GM19193 (cell line): ENCODE results near the gene ADAD2.

Experiments used
- POLR2A ChIP-seq: IDR thresholded peaks from 4 replicates; pipeline ENCODE4 v1.6.1; 2011; ENCODE audit not compliant: insufficient read depth, insufficient read length; ENCODE audit errors: extremely low read depth

The ADAD2 gene

GRCh38 chr16:84199861-84200260 is 8.9 kb downstream of the ADAD2 start:
- no peak for TF ChIP-seq POLR2A

DNA sequence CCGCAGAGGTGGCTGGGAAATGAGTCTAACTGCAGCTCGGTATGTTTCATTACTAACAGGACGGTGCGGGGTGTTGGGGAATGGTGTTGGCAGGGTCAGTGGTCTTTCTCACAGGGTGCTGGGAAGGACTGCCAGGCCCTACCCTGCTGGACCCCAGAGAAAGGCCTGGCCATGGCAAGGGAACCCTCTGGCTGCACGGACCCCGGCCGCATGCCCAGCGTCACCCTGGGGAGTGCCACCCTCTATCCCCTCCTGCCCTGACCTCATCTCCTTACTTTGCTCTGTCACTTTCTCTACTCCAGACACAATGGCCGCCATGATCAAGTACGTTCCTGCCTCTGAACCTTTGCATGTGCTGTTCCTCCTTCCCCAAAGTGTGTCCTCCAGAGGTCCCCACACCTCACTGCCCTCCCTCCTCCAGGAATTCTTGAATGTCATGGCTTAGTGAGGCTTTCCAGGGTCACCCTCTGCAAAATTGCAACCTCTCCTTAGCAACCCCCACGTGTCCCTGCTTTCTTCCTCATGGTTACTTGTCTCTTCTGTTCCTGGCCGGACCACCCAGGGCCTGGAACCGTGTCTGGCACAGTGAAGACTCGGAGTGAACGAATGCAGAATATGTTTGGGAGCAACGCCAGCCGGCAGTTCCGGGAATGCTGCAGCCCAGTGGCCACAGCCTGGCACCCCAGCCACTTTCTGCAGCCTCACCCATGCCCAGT is 15.2 kb downstream of the ADAD2 start:
- TF ChIP-seq POLR2A: no peak

DNA sequence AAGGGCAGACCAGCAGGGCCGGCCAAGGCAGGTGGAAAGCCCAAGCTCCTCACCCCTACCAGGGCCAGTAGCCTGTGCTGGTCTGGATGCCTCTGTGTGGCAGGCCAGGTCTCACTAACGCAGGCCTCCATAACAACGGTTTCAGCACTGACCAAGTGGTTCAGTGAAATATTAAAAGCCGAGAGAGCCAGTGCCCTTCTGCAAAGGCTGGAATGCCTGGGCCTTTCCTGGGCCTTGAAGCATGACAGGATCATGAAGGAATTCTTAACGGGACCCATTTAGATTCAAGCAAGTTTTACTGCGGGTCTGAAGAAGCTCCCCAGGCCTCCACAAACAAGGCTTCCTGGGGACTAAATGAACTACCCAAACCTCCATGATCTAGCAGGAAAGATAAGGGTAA is 16.3 kb downstream of the ADAD2 start:
- no peak for TF ChIP-seq POLR2A

GRCh38 chr16:84207879-84208278 is 16.9 kb downstream of the ADAD2 start:
- no peak for TF ChIP-seq POLR2A

DNA sequence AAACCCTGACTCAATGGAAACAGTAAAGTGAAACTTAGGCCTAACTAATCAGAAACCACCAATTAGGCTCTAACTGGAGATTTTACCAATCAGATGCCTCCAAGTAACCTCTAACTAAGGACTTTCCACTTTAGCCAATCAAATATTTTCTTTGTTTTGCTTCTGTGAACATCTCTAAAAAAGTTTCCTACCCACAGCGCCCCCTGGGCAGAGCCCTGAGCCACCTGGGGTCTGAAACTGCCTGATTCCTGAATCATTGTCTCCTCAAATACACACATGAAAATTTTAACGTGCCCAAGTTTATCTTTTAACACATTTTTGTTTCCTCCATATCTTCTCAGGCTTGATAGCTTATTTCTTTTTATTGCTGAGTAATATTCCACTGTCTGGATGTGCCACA is 19.0 kb downstream of the ADAD2 start:
- TF ChIP-seq POLR2A: no peak

DNA sequence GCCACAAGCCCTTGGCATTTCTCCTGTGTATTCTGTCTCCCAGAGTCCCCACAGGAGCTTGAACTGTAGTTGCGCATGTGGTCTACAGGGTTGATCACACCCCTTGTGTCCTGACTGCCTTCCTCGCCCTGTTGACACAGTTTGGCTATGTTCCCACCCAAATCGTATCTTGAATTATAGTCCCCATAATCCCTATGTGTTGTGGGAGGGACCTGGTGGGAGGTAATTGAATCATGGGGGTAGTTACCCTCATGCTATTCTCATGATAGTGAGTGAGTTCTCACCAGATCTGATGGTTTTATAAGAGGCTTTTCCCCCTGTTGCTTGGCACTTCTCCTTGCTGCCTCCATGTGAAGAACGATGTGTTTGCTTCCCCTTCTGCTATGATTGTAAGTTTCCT is 21.2 kb downstream of the ADAD2 start:
- TF ChIP-seq POLR2A: no peak

GRCh38 chr16:84212631-84213030 is 21.7 kb downstream of the ADAD2 start:
- no peak for TF ChIP-seq POLR2A

DNA sequence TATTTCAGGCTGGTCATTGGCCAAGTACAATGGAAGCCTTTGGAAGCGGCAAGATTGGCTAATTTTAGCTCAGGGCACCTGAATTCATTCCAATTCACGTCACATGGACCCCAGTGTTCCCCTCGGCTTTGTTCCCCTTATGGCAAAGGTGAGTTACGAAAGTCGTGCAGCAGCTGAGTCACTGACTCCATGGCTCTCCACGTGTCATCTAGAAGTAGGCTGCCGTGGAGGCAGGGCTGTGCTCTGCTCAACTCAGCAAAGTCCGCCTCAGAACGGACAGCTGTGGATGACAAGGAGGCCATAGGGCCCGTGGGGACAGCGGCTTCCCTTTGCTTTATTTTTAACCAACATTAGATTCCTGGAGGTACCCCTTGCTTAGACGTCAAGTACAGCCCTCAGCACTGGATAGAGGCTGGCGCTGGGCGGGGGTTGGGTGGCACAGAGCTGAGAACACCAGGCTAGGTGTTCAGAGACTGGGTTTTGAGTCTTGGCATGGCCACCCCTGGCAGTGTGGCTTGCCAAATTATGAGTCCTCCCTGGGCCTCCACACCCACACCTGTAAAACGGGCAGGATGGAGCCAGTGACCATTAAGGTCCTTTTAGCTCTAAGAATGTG is 23.6 kb downstream of the ADAD2 start:
- TF ChIP-seq POLR2A: no peak

DNA sequence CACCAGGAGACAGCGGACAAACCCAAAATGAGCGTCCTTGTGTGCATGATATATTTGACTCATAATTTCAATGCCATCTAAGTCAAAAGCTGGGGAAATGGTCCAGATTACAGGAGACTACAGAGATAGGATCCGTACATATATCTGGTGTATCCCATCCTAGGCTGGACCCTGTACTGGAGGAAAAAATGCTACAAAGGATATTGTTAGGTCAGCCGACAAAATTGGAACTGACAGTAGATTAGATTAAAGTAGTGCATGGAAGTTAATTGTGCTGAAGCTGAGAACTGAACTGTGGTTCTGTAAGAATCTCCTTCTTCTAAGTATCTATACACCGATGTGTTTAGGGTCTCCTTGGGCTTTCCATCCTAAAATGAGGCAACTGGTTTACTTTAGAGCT is 24.6 kb downstream of the ADAD2 start:
- no peak for TF ChIP-seq POLR2A

DNA sequence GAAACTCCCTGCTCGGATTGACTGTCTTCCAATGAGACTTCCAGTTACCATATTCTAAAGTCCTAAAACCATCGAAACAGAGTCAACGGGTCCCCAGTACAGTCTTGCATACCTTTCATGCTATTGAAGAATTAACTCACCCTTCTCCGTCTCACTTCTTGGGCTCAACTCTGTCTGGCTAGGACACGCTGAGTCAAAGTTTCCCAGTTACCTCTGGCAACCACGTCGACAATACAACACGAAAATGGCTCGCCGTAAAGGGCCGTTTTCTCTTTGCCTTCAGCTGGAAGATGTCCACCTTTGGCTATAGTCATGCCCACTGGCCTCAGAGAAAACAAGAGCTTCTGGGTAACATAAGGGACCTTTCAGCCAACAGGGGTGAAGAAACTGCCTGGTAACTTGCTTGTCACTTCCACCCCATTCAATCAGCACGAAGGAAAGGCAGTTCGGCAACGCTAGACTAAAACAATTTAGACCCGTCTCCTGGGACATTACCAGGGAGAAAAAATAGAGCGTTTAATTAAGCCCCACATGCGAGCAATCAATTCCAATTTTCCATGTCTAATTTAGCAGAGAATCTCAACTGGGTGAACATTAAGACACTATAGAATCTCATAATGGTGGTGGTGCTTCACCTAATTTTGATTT is 27.3 kb downstream of the ADAD2 start:
- TF ChIP-seq POLR2A: no peak

- TF ChIP-seq POLR2A: no peak
Measured at GRCh38 chr16:84218956-84219355, 28.0 kb downstream of the ADAD2 start.

DNA sequence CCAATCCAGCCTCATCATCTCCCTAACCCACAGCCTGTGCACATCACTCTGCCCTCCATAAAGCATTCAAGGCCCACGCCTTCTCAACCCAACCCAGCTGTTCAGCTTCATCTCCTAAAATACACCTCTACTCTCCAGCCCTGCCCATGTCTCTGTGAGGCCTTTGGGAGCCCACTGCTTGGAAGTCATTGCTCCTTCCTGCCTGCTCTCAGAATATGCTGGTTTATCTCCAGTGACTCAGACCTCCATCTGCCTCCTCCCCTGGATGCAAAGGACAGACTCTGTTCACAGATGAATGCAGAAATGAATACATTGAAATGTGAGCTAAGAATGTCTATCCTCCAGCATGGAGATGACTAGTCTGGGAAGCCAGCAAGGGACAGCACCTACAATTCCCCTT is 29.9 kb downstream of the ADAD2 start:
- TF ChIP-seq POLR2A: no peak

- TF ChIP-seq POLR2A: no peak
Measured at GRCh38 chr16:84223456-84223855, 32.5 kb downstream of the ADAD2 start.

GRCh38 chr16:84224554-84224953 is 33.6 kb downstream of the ADAD2 start:
- no peak for TF ChIP-seq POLR2A

DNA sequence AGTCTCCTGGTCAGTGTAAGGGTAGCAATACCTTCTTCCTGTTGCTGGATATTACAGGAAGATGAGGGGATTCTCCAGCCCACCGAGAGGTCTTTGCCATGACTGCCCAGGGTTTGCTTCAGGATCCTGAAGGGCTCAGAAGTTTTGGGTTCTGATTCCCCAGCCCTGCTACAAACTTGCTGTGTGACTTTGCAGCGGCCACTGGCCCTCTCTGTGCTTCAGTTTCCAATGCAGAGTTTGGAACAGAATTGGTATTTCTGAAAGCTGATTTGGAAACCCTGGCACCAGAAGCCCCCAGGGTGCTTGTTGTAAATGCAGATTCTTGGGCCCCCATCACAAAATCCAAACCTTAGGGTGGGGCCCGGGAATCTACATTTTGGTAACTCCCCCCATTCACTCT is 34.2 kb downstream of the ADAD2 start:
- TF ChIP-seq POLR2A: no peak

- no peak for TF ChIP-seq POLR2A
Measured at GRCh38 chr16:84225571-84225970, 34.6 kb downstream of the ADAD2 start.
